Stimulated activated CD8-positive, alpha-beta memory T cell treated with anti-CD3 and anti-CD28 coated beads, Interleukin-4, amount 100 ng/mL, for 24 hours (primary cell): ENCODE data around the gene ALG9.
A peak's percentile ranks its signal among the peaks of the same experiment; 100 is the strongest.

Source experiments
- DNase-seq: peaks from one replicate; pipeline ENCODE4 v3.0.0-alpha.2; 2020; ENCODE audit warnings: low read depth

The ALG9 gene

GRCh38 chr11:111882202-111882601, 10.8 kb upstream of the ALG9 start:
- no peak for DNase-seq

GRCh38 chr11:111879637-111879960, 8.2 kb upstream of the ALG9 start:
- DNase-seq = no peak

- peak; percentile 88 for DNase-seq
Observed at GRCh38 chr11:111878849-111879636, 7.7 kb upstream of the ALG9 start, which contains the start of the genes CFAP68 and FDXACB1. TSS of gene CFAP68 (plus strand) at chr11:111879541. CDS start at chr11:111879561, 20 bp downstream. TSS of gene FDXACB1 (minus strand) at chr11:111879165. CDS start at chr11:111879132, 33 bp downstream.

- DNase-seq = no peak
Observed at GRCh38 chr11:111878385-111878848, 7.0 kb upstream of the ALG9 start.

- DNase-seq = no peak
Observed at GRCh38 chr11:111871693-111872161, 346 bp upstream of the ALG9 start.

- no peak for DNase-seq
Observed at GRCh38 chr11:111870522-111870885, 877 bp downstream of the ALG9 start.

GRCh38 chr11:111870113-111870512, 1.3 kb downstream of the ALG9 start:
- DNase-seq = no peak

GRCh38 chr11:111860257-111860656, 11.1 kb downstream of the ALG9 start:
- no peak for DNase-seq

- no peak for DNase-seq
Observed at GRCh38 chr11:111855506-111855905, 15.9 kb downstream of the ALG9 start.

GRCh38 chr11:111852103-111852502, 19.3 kb downstream of the ALG9 start:
- DNase-seq = no peak

- DNase-seq = no peak
Observed at GRCh38 chr11:111851636-111852035, 19.7 kb downstream of the ALG9 start.

GRCh38 chr11:111851067-111851466, 20.3 kb downstream of the ALG9 start:
- DNase-seq = no peak

- no peak for DNase-seq
Observed at GRCh38 chr11:111849631-111850030, 21.8 kb downstream of the ALG9 start.

GRCh38 chr11:111846636-111847035, 24.7 kb downstream of the ALG9 start:
- DNase-seq = no peak

GRCh38 chr11:111846063-111846462, 25.3 kb downstream of the ALG9 start:
- DNase-seq = no peak

GRCh38 chr11:111845276-111846028, 25.9 kb downstream of the ALG9 start:
- DNase-seq = no peak

GRCh38 chr11:111843661-111844060, 27.7 kb downstream of the ALG9 start:
- no peak for DNase-seq

- peak; percentile 75 for DNase-seq
Observed at GRCh38 chr11:111841370-111842053, 29.9 kb downstream of the ALG9 start.

GRCh38 chr11:111840143-111840542, 31.2 kb downstream of the ALG9 start:
- DNase-seq = no peak

- no peak for DNase-seq
Observed at GRCh38 chr11:111838054-111838453, 33.3 kb downstream of the ALG9 start.

GRCh38 chr11:111837366-111837891, 34.0 kb downstream of the ALG9 start:
- DNase-seq = no peak

- DNase-seq = no peak
Observed at GRCh38 chr11:111836721-111837120, 34.7 kb downstream of the ALG9 start.
